ENCODE data around the gene DYTN.

Gene DYTN

DNA sequence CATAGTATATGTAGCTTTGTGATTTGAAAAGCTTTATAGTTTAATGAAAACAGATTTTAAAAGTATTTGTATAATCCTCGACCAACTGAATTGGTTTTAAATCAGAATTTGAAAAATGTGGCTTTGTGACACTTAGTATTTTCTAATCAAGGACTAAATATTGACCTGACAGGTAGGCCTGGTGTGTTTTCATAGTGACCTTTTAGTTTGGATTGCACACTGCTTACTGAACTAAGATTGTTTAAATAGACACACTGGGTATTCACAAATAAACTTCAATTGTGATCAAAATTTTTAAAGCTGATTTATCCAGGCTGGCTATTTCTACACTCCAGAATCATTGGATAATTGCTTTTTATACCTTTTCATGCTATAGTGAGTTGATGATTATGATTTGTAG is 107.7 kb downstream of the DYTN start:
- DNase-seq = no peak

GRCh38 chr2:206603243-206603642 is 115.0 kb downstream of the DYTN start:
- no peak for DNase-seq

Measured in fibroblast of skin of right biceps (primary cell).